GM23338 (cell line): ENCODE data around the gene CD6. TPM values are rescaled to one million over a fixed set of nuclear protein-coding genes. Genes with fewer than 3 reads are reported as not detected.

ENCODE experiments used
- ATAC-seq: fragments of 200-7000 bp; cut with Tn5 transposase; 3 replicates; pipeline ENCODE4 v1.9.1; 2020
- DNase-seq: peaks from one replicate; pipeline ENCODE4 v3.0.0-alpha.2; 2015; ENCODE audit warnings: low spot score
- H2AFZ ChIP-seq: fragments of 200-600 bp; sonication (generic); 2 replicates; pipeline ENCODE4 v1.8.0; 2016; ENCODE audit warnings: antibody characterized with exemption, mild to moderate bottlenecking, moderate library complexity
- H3F3A ChIP-seq: fragments of 200-600 bp; sonication (generic); replicated peaks from 2 replicates; pipeline ENCODE4 v1.8.0; 2017; ENCODE audit warnings: antibody characterized with exemption, mixed run types, low read depth
- H3K27ac ChIP-seq: fragments of 200-600 bp; sonication (generic); 2 replicates; pipeline ENCODE4 v1.6.1; 2016; ENCODE audit warnings: low read depth
- H3K27me3 ChIP-seq: fragments of 200-600 bp; sonication (generic); 2 replicates; pipeline ENCODE4 v1.8.0; 2016; ENCODE audit warnings: mild to moderate bottlenecking, mixed run types, moderate library complexity; ENCODE audit not compliant: insufficient read depth
- H3K36me3 ChIP-seq: fragments of 200-600 bp; sonication (generic); 2 replicates; pipeline ENCODE4 v1.8.0; 2016; ENCODE audit warnings: mild to moderate bottlenecking; ENCODE audit not compliant: insufficient read depth
- H3K4me1 ChIP-seq: fragments of 200-600 bp; sonication (generic); 2 replicates; pipeline ENCODE4 v1.8.0; 2016; ENCODE audit warnings: mild to moderate bottlenecking, moderate library complexity; ENCODE audit not compliant: insufficient read depth
- H3K4me2 ChIP-seq: fragments of 200-600 bp; sonication (generic); 2 replicates; pipeline ENCODE4 v1.7.1; 2017; ENCODE audit warnings: mixed run types
- H3K4me3 ChIP-seq: fragments of 200-600 bp; sonication (generic); 2 replicates; pipeline ENCODE4 v1.6.1; 2016; ENCODE audit warnings: mixed run types
- H3K79me2 ChIP-seq: fragments of 200-600 bp; sonication (generic); replicated peaks from 2 replicates; pipeline ENCODE4 v1.8.0; 2017; ENCODE audit warnings: mild to moderate bottlenecking; ENCODE audit not compliant: insufficient read depth
- H3K9me2 ChIP-seq: fragments of 200-600 bp; sonication (generic); 2 replicates; pipeline ENCODE4 v1.8.0; 2017; ENCODE audit not compliant: insufficient read depth
- H4K20me1 ChIP-seq: fragments of 200-600 bp; sonication (generic); replicated peaks from 2 replicates; pipeline ENCODE4 v1.8.0; 2017; ENCODE audit warnings: mild to moderate bottlenecking; ENCODE audit not compliant: insufficient read depth
- H3K27ac Mint-ChIP-seq: 2 replicates; pipeline ENCODE4 v1.8.0; 2020; ENCODE audit warnings: inconsistent platforms, mild to moderate bottlenecking, moderate library complexity, mixed read lengths
- H3K27me3 Mint-ChIP-seq: 3 replicates; pipeline ENCODE4 v1.8.0; 2022; ENCODE audit warnings: low read depth, mild to moderate bottlenecking, moderate library complexity, mixed read lengths, inconsistent platforms; ENCODE audit not compliant: insufficient read depth, poor library complexity
- H3K36me3 Mint-ChIP-seq: 3 replicates; pipeline ENCODE4 v1.8.0; 2021; ENCODE audit warnings: low read depth, mild to moderate bottlenecking, inconsistent platforms, moderate library complexity, mixed read lengths
- H3K4me1 Mint-ChIP-seq: 3 replicates; pipeline ENCODE4 v1.8.0; 2020; ENCODE audit warnings: mild to moderate bottlenecking, inconsistent platforms, mixed read lengths
- H3K4me3 Mint-ChIP-seq: 3 replicates; pipeline ENCODE4 v1.8.0; 2021; ENCODE audit warnings: moderate library complexity, mild to moderate bottlenecking, inconsistent platforms, mixed read lengths
- H3K9me3 Mint-ChIP-seq: 3 replicates; pipeline ENCODE4 v1.8.0; 2020; ENCODE audit warnings: moderate library complexity, mild to moderate bottlenecking, inconsistent platforms, mixed read lengths
- CTCF ChIP-seq, 2 experiments: fragments of 200-600 bp in 1 of 2; sonication (generic) in 1 of 2; conservative IDR thresholded peaks; 2 replicates each; pipeline versions ENCODE4 v1.5.1 to v1.6.1; 2016 to 2017; ENCODE audit warnings: antibody characterized with exemption in 2 of 2, low read depth in 2 of 2, mild to moderate bottlenecking in 2 of 2, moderate library complexity in 1 of 2
- EZH2 ChIP-seq: fragments of 200-600 bp; sonication (generic); IDR thresholded peaks from one replicate; pipeline ENCODE4 v1.8.0; 2017; ENCODE audit warnings: antibody characterized with exemption, mild to moderate bottlenecking, low read depth; ENCODE audit not compliant: unreplicated experiment
- EZH2phosphoT487 ChIP-seq: fragments of 200-600 bp; sonication (generic); IDR thresholded peaks from one replicate; pipeline ENCODE4 v1.8.1; 2018; ENCODE audit warnings: antibody characterized with exemption; ENCODE audit not compliant: unreplicated experiment
- JUNB ChIP-seq: IDR thresholded peaks from one replicate; pipeline ENCODE4 v1.6.1; 2016; ENCODE audit warnings: antibody characterized with exemption; ENCODE audit not compliant: unreplicated experiment
- NANOG ChIP-seq: IDR thresholded peaks from 2 replicates; pipeline ENCODE4 v1.6.1; 2016; ENCODE audit warnings: antibody characterized with exemption, borderline replicate concordance
- POLR2AphosphoS5 ChIP-seq: IDR thresholded peaks from 2 replicates; pipeline ENCODE4 v1.6.1; 2016; ENCODE audit warnings: antibody characterized with exemption, low read depth
- STAT1 ChIP-seq: IDR thresholded peaks from one replicate; pipeline ENCODE4 v1.6.1; 2016; ENCODE audit warnings: antibody characterized with exemption; ENCODE audit not compliant: unreplicated experiment
- ZNF114 ChIP-seq: fragments of 250-450 bp; sonication (Bioruptor Pico); IDR thresholded peaks from 2 replicates; pipeline ENCODE4 v1.5.0; 2020; ENCODE audit warnings: mild to moderate bottlenecking, moderate library complexity
- ZNF331 ChIP-seq: fragments of 250-450 bp; sonication (Bioruptor Pico); IDR thresholded peaks from 2 replicates; pipeline ENCODE4 v1.5.0; 2020; ENCODE audit warnings: low read depth, mild to moderate bottlenecking, moderate library complexity
- polyA plus RNA-seq: library from polyadenylated mRNA; unstranded; fragments of >200 nt; fragmentation: Nextera tagmentation; extraction: Ambion mirVana; gene quantifications from 2 replicates; pipeline ENCODE4 v1.2.1, GENCODE V29; 2016
- total RNA-seq: library from RNA; depleted of rRNA; stranded (reverse); fragments of >200 nt; shearing (Covaris generic); gene quantifications from 2 replicates; pipeline ENCODE4 v1.2.3, GENCODE V29; 2014
- TF ChIP-seq, protein P1 (sequence below): IDR thresholded peaks from 2 replicates; pipeline ENCODE4 v1.6.1; 2016; ENCODE audit warnings: antibody characterized with exemption
- TF ChIP-seq, protein P2 (sequence below): IDR thresholded peaks from one replicate; pipeline ENCODE4 v1.6.1; 2018; ENCODE audit warnings: antibody characterized with exemption; ENCODE audit not compliant: unreplicated experiment

Gene CD6
- total and polyA plus RNA-seq, 2 experiments from 2014 or later = 0.49 TPM; not detected in 1

- H3K27ac ChIP-seq = no peak overlapping the region
- no peak overlapping the region for H3K4me2 ChIP-seq
- H3K9me3 Mint-ChIP-seq = peaks cover 23% of the 10 kb centered on the region
- no peak overlapping the region for H3K27ac Mint-ChIP-seq
- H3K79me2 ChIP-seq = no peaks in the 10 kb centered on the region
- H2AFZ ChIP-seq = peak overlapping the region; percentile 59
- TF ChIP-seq CTCF (conservative IDR thresholded peaks at IDR 0.05; ENCODE audit: low read depth in 2 of 2) = peak; percentile 79 to 89
- no peak for TF ChIP-seq POLR2AphosphoS5
- no peak for TF ChIP-seq ZNF331
- TF ChIP-seq, protein P1, sequence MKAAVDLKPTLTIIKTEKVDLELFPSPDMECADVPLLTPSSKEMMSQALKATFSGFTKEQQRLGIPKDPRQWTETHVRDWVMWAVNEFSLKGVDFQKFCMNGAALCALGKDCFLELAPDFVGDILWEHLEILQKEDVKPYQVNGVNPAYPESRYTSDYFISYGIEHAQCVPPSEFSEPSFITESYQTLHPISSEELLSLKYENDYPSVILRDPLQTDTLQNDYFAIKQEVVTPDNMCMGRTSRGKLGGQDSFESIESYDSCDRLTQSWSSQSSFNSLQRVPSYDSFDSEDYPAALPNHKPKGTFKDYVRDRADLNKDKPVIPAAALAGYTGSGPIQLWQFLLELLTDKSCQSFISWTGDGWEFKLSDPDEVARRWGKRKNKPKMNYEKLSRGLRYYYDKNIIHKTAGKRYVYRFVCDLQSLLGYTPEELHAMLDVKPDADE = no peak
- no peak for TF ChIP-seq NANOG
- no peak for TF ChIP-seq STAT1
- H3K4me3 ChIP-seq = no peak overlapping the region
- H3K27me3 ChIP-seq = no peaks in the 10 kb centered on the region
- ATAC-seq = peak; percentile 96
- no peak overlapping the region for H3K4me3 Mint-ChIP-seq
- peaks cover 4% of the 10 kb centered on the region; the same call in 1 of the 3 replicates for H3K36me3 Mint-ChIP-seq
- no peaks in the 10 kb centered on the region for H3K36me3 ChIP-seq
- no peaks in the 10 kb centered on the region for H4K20me1 ChIP-seq
- H3K4me1 Mint-ChIP-seq = no peaks in the 10 kb centered on the region
- peak; percentile 73 for DNase-seq
- H3K9me2 ChIP-seq = peaks cover 5% of the 10 kb centered on the region; the same call in 1 of the 2 replicates
- peaks cover 1% of the 10 kb centered on the region for H3K27me3 Mint-ChIP-seq
- H3F3A ChIP-seq = no peaks in the 10 kb centered on the region
- H3K4me1 ChIP-seq = no peaks in the 10 kb centered on the region
These were observed 1.1 kb upstream of the CD6 start for GRCh38 chr11:60970369-60970774.

DNA sequence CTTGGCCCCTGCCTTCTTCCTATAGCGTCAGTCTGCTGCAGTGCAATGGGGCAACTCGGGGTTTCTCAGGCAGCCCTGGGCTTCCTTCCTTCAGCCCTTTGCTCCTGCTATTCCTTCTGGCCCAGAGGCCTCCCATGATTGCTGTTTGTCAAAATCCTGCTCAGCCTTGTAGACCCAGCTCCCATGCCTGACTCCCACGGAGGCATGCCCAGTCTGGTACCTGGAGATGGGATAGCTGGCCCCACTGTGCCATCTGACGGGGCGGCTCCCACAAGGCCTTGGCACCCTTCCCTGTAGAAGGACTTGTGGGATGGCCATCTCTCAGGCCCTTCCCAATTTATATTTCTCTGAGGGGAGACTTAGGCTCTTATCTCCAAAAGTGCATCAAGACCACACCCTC, 590 bp upstream of the CD6 start:
- H3K27ac Mint-ChIP-seq = no peak overlapping the region
- Histone ChIP-seq H3K27ac (no peak overlapping the region), H2AFZ (peak overlapping the region; percentile 59), H3K4me1 (no peaks in the 10 kb centered on the region), H3K27me3 (no peaks in the 10 kb centered on the region), H3K36me3 (no peaks in the 10 kb centered on the region), H3K9me2 (peaks cover 5% of the 10 kb centered on the region; the same call in 1 of the 2 replicates), H3K79me2 (no peaks in the 10 kb centered on the region), H3F3A (no peaks in the 10 kb centered on the region), H3K4me3 (no peak overlapping the region), H3K4me2 (no peak overlapping the region), H4K20me1 (no peaks in the 10 kb centered on the region)
- ATAC-seq (no peak), DNase-seq (no peak)
- no peaks in the 10 kb centered on the region for H3K4me1 Mint-ChIP-seq
- H3K4me3 Mint-ChIP-seq = no peak overlapping the region
- peaks cover 23% of the 10 kb centered on the region for H3K9me3 Mint-ChIP-seq
- H3K27me3 Mint-ChIP-seq = no peaks in the 10 kb centered on the region
- peaks cover 4% of the 10 kb centered on the region; the same call in 1 of the 3 replicates for H3K36me3 Mint-ChIP-seq
- TF ChIP-seq EZH2phosphoT487 = no peak
- TF ChIP-seq NANOG = no peak
- no peak for TF ChIP-seq EZH2
- no peak for TF ChIP-seq ZNF114 (CRISPR knock-in tag)
- TF ChIP-seq, protein P2, sequence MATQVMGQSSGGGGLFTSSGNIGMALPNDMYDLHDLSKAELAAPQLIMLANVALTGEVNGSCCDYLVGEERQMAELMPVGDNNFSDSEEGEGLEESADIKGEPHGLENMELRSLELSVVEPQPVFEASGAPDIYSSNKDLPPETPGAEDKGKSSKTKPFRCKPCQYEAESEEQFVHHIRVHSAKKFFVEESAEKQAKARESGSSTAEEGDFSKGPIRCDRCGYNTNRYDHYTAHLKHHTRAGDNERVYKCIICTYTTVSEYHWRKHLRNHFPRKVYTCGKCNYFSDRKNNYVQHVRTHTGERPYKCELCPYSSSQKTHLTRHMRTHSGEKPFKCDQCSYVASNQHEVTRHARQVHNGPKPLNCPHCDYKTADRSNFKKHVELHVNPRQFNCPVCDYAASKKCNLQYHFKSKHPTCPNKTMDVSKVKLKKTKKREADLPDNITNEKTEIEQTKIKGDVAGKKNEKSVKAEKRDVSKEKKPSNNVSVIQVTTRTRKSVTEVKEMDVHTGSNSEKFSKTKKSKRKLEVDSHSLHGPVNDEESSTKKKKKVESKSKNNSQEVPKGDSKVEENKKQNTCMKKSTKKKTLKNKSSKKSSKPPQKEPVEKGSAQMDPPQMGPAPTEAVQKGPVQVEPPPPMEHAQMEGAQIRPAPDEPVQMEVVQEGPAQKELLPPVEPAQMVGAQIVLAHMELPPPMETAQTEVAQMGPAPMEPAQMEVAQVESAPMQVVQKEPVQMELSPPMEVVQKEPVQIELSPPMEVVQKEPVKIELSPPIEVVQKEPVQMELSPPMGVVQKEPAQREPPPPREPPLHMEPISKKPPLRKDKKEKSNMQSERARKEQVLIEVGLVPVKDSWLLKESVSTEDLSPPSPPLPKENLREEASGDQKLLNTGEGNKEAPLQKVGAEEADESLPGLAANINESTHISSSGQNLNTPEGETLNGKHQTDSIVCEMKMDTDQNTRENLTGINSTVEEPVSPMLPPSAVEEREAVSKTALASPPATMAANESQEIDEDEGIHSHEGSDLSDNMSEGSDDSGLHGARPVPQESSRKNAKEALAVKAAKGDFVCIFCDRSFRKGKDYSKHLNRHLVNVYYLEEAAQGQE = no peak
- TF ChIP-seq JUNB = no peak
- no peak for TF ChIP-seq CTCF (conservative IDR thresholded peaks at IDR 0.05; ENCODE audit: low read depth in 2 of 2)
